Measurements from ENCODE around the gene APH1B. TPM values are rescaled to one million over a fixed set of nuclear protein-coding genes. Genes with fewer than 3 reads are reported as not detected.

APH1B gene
- total and polyA plus RNA-seq, 2 donors (not counting 3 experiments of a cell fraction or from before 2014, with no cell fraction given), result 14.6 to 24.6 TPM

DNA sequence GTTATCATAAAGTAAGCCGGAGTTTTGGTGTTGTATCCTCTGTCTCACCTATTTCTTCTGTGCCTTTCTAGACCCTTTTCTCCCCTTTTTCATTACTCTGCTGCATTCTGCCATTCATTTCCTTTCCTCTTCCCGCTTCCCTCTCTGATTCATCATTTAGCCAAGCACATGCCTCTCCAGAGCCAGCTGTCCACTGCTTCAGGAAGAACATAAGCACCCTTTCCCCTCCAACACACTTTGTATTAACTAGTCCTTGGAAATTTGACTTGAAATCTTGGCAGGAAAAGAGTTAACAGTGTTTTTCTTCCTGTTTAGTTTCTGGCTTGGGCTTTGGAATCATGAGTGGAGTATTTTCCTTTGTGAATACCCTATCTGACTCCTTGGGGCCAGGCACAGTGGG, 9.7 kb downstream of the APH1B start:
- H4K20me1 ChIP-seq (replicated peaks; ENCODE audit: control insufficient read depth, extremely low read depth, insufficient read depth, low read length), result no peaks in the 10 kb centered on the region
- H3K4me1 ChIP-seq (ENCODE audit: control insufficient read depth, extremely low read depth, insufficient read depth, low read length), result peaks cover 46% of the 10 kb centered on the region
- no peaks in the 10 kb centered on the region for H3K9me3 ChIP-seq (replicated peaks; ENCODE audit: control insufficient read depth, insufficient read depth, low read length)
- intact Hi-C loops (cut with micrococcal nuclease), result loop anchor here (1.0 to 5.0 kb wide), 6 partner anchors 98 to 440 kb away; partner anchors contain the start of genes RAB8B, RPS27L and USP3
- FAIRE-seq (peak; percentile 95), DNase-seq (ENCODE audit: low read depth, low spot score) (peak; percentile 86)
- ChIA-PET POLR2A (no interaction called here), CTCF (interaction anchor here (0.8 to 5.9 kb wide), 10 partner anchors 9 to 782 kb away, joined by 3 to 166 read pairs (median 4); partner anchors contain the start of gene APH1B)
- H3K27me3 ChIP-seq (ENCODE audit: control insufficient read depth in 2 of 2, insufficient read depth in 2 of 2, low read length in 2 of 2), result no peaks in the 10 kb centered on the region
- TF ChIP-seq JUN (IDR thresholded peaks at IDR 0.05; ENCODE audit: borderline replicate concordance, insufficient read depth, insufficient read length, low read depth), result peak; percentile 45
- TF ChIP-seq, protein P1, sequence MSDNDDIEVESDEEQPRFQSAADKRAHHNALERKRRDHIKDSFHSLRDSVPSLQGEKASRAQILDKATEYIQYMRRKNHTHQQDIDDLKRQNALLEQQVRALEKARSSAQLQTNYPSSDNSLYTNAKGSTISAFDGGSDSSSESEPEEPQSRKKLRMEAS (IDR thresholded peaks at IDR 0.05; ENCODE audit: insufficient read depth, insufficient read length), result peak; percentile 23
- TF ChIP-seq POLR2A (IDR thresholded peaks at IDR 0.05; ENCODE audit: low read depth, low read length), result no peak
- no peak for TF ChIP-seq GATA2 (IDR thresholded peaks at IDR 0.05; ENCODE audit: insufficient read depth, insufficient read length, low read depth, low read length)
- TF ChIP-seq POLR2AphosphoS5 (IDR thresholded peaks at IDR 0.05; ENCODE audit: insufficient read depth, low read depth, low read length), result peak; percentile 53
- TF ChIP-seq, protein P2, sequence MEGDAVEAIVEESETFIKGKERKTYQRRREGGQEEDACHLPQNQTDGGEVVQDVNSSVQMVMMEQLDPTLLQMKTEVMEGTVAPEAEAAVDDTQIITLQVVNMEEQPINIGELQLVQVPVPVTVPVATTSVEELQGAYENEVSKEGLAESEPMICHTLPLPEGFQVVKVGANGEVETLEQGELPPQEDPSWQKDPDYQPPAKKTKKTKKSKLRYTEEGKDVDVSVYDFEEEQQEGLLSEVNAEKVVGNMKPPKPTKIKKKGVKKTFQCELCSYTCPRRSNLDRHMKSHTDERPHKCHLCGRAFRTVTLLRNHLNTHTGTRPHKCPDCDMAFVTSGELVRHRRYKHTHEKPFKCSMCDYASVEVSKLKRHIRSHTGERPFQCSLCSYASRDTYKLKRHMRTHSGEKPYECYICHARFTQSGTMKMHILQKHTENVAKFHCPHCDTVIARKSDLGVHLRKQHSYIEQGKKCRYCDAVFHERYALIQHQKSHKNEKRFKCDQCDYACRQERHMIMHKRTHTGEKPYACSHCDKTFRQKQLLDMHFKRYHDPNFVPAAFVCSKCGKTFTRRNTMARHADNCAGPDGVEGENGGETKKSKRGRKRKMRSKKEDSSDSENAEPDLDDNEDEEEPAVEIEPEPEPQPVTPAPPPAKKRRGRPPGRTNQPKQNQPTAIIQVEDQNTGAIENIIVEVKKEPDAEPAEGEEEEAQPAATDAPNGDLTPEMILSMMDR (IDR thresholded peaks at IDR 0.05; ENCODE audit: extremely low read depth in 1 of 2, insufficient read depth in 1 of 2, low read depth in 1 of 2, low read length in 2 of 2), result no peak
- TF ChIP-seq MYC (IDR thresholded peaks at IDR 0.05; ENCODE audit: low read depth, low read length), result peak; percentile 48
- TF ChIP-seq EZH2 (IDR thresholded peaks at IDR 0.05; ENCODE audit: borderline replicate concordance, low read depth, low read length, severe bottlenecking), result no peak
- peak; percentile 91 for TF ChIP-seq FOS (IDR thresholded peaks at IDR 0.05; ENCODE audit: borderline replicate concordance, insufficient read depth, low read length)
- BruUV-seq (replicated peaks), result no TSS peak
- peak overlapping the region; percentile 64 for H3K27ac ChIP-seq (ENCODE audit: insufficient read depth, low read depth, low read length)
- peak overlapping the region; percentile 75 for H3K4me2 ChIP-seq (ENCODE audit: insufficient read depth, low read length)
- no peaks in the 10 kb centered on the region for H3K79me2 ChIP-seq (ENCODE audit: control insufficient read depth, insufficient read depth, low read length)
- peak overlapping the region; percentile 43 for H3K9ac ChIP-seq (replicated peaks; ENCODE audit: extremely low read depth, insufficient read depth, low read length)
- H3K4me3 ChIP-seq (replicated peaks in 1 of 3; ENCODE audit: insufficient read depth in 1 of 3, low read depth in 1 of 3, low read length in 3 of 3), result peak overlapping the region in 1 of 3 experiments; percentile 3
- dilution Hi-C loops (cut with MboI; ENCODE audit: extremely low pct_ligation_motif_present, low sequenced_read_pairs), result no loop called here
- H3K36me3 ChIP-seq (ENCODE audit: control insufficient read depth in 2 of 2, extremely low read depth in 1 of 2, insufficient read depth in 2 of 2, low read length in 2 of 2), result no peaks in the 10 kb centered on the region
- H3K9me1 ChIP-seq (replicated peaks; ENCODE audit: control insufficient read depth, extremely low read depth, insufficient read depth, low read length), result no peaks in the 10 kb centered on the region
- peak overlapping the region; percentile 75 for H2AFZ ChIP-seq (ENCODE audit: low read depth, low read length)
